IMR-90 (cell line): Measurements from ENCODE around the gene AVP. TPM values are rescaled to one million over a fixed set of nuclear protein-coding genes. Genes with fewer than 3 reads are reported as not detected.

Experiments used
- polyA plus RNA-seq, 3 experiments: library from polyadenylated mRNA; depleted of rRNA; stranded (reverse); fragments of >200 nt; gene quantifications; 2 replicates each; pipeline ENCODE4 v1.2.3, GENCODE V29; 2012; ENCODE audit warnings: low replicate concordance in 1 of 3
- total RNA-seq: library from RNA; depleted of rRNA; stranded (reverse); fragments of >200 nt; gene quantifications from 2 replicates; pipeline ENCODE4 v1.2.3, GENCODE V29; 2012; rRNA removed

AVP gene
- total and polyA plus RNA-seq, 2 of the 4 experiments (the other 2 are of a cell fraction): not detected

Other genes with a start within 250 kb of the AVP start
- 8.1 and 9.7 TPM in 2 replicates for gene PCED1A, start 244.1 kb downstream of the AVP start, total RNA-seq
- gene PCED1A, start 244.1 kb downstream of the AVP start, polyA plus RNA-seq (2012; rRNA removed): 33.4 and 37.0 TPM in 2 replicates
- gene VPS16, start 244.0 kb downstream of the AVP start, total RNA-seq: 41.7 and 48.0 TPM in 2 replicates
- 37.6 and 38.7 TPM in 2 replicates for gene VPS16, start 244.0 kb downstream of the AVP start, polyA plus RNA-seq (2012; rRNA removed)
- gene PTPRA, start 211.2 kb downstream of the AVP start, total RNA-seq: 44.4 and 50.0 TPM in 2 replicates
- 34.3 and 35.0 TPM in 2 replicates for gene PTPRA, start 211.2 kb downstream of the AVP start, polyA plus RNA-seq (2012; rRNA removed)
- gene GNRH2, start 41.1 kb downstream of the AVP start, total RNA-seq: 0.18 and 0.28 TPM in 2 replicates
- gene GNRH2, start 41.1 kb downstream of the AVP start, polyA plus RNA-seq (2012; rRNA removed): 0.16 and 0.21 TPM in 2 replicates
- 22.2 and 24.7 TPM in 2 replicates for gene MRPS26, start 38.7 kb downstream of the AVP start, total RNA-seq
- gene MRPS26, start 38.7 kb downstream of the AVP start, polyA plus RNA-seq (2012; rRNA removed): 38.6 and 49.5 TPM in 2 replicates
- not detected in 2 replicates for gene OXT, start 13.1 kb downstream of the AVP start, total RNA-seq
- not detected in 2 replicates for gene OXT, start 13.1 kb downstream of the AVP start, polyA plus RNA-seq (2012; rRNA removed)
- gene FASTKD5, start 75.1 kb upstream of the AVP start, total RNA-seq: 18.6 and 22.8 TPM in 2 replicates
- gene FASTKD5, start 75.1 kb upstream of the AVP start, polyA plus RNA-seq (2012; rRNA removed): 10.1 and 11.0 TPM in 2 replicates
- 3.6 and 3.8 TPM in 2 replicates for gene UBOX5, start 75.1 kb upstream of the AVP start, total RNA-seq
- 4.8 and 4.9 TPM in 2 replicates for gene UBOX5, start 75.1 kb upstream of the AVP start, polyA plus RNA-seq (2012; rRNA removed)
- gene LZTS3, start 88.8 kb upstream of the AVP start, total RNA-seq: 1.4 TPM in 2 replicates
- gene LZTS3, start 88.8 kb upstream of the AVP start, polyA plus RNA-seq (2012; rRNA removed): 3.2 and 3.7 TPM in 2 replicates
- 12.2 and 20.6 TPM in 2 replicates for gene DDRGK1, start 120.0 kb upstream of the AVP start, total RNA-seq
- gene DDRGK1, start 120.0 kb upstream of the AVP start, polyA plus RNA-seq (2012; rRNA removed): 29.6 and 33.1 TPM in 2 replicates
- 28.6 and 32.4 TPM in 2 replicates for gene ITPA, start 124.8 kb upstream of the AVP start, total RNA-seq
- gene ITPA, start 124.8 kb upstream of the AVP start, polyA plus RNA-seq (2012; rRNA removed): 49.0 and 52.6 TPM in 2 replicates
- 0.28 and 0.36 TPM in 2 replicates for gene SLC4A11, start 154.5 kb upstream of the AVP start, total RNA-seq
- 0.79 and 0.95 TPM in 2 replicates for gene SLC4A11, start 154.5 kb upstream of the AVP start, polyA plus RNA-seq (2012; rRNA removed)